ENCODE data around the gene RDM1.

RDM1 gene

DNA sequence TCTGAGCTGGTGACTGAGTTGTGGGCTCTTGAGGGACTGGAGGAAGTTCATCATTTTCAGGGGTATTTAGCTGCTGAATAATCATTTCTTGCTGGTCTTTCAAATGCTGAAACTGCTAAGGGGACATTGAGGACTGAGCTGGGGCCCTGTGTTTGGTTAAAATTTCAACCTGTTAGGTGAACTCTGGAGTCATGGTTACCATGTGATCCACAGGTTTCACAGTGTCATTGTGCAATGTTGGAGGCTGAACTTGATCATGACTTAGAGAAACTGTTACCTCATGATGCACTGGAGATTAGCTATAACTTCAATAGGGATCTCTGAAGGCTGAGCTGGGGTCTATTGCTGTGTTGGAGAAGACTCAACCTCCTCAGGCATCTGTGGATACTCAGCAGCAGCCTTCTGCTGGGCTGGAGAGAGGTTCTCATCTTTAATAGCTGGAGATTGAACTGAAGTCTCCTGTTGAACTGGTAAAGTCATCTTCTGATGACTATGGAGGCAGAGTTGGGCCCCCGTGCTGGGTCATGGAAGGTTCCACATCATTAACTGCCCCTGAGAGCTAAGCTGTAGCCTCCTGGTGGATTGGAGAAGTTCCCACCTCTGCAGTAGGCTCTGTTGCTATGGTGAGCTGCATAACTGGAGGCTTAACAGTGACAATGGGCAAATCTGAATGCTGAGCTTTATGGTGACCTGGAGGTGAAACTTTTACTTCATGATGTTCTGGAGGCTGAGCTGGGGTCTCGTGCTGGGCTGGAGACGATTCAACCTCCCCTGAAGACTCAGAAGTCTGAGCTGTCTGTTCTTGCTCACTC, 15.2 kb downstream of the RDM1 start:
- Mint-ChIP-seq H3K4me3 (no peak overlapping the region), H3K36me3 (ENCODE audit: low read depth) (peaks cover 1% of the 10 kb centered on the region), H3K27ac (no peak overlapping the region), H3K27me3 (no peaks in the 10 kb centered on the region), H3K9me3 (no peaks in the 10 kb centered on the region), H3K4me1 (peaks cover 53% of the 10 kb centered on the region)
- no peak for DNase-seq
- ATAC-seq, result no peak

DNA sequence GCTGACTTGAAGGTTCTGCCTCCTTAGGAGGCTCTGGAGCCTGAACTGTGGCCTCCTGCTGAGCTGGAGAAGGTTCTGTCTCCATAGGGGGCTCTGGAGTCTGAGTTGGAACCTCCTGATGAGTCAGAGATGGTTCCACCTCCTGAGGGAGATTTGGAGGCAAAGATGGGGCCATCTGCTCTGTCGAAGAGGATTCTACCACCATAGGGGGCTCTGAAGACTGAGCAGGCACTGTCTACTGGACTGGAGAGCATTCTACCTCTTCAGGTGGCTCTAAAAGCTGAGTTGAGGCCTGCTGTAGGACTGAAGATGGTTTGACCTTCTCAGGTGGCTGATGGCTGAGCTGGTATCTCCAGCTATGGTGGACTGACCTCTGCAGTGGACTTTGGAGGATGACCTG, 16.2 kb downstream of the RDM1 start:
- H3K27ac Mint-ChIP-seq, result no peak overlapping the region
- peaks cover 1% of the 10 kb centered on the region for H3K36me3 Mint-ChIP-seq (ENCODE audit: low read depth)
- no peak for DNase-seq
- H3K4me1 Mint-ChIP-seq, result peaks cover 44% of the 10 kb centered on the region
- H3K4me3 Mint-ChIP-seq, result no peak overlapping the region
- no peak for ATAC-seq
- no peaks in the 10 kb centered on the region for H3K27me3 Mint-ChIP-seq
- H3K9me3 Mint-ChIP-seq, result no peaks in the 10 kb centered on the region

DNA sequence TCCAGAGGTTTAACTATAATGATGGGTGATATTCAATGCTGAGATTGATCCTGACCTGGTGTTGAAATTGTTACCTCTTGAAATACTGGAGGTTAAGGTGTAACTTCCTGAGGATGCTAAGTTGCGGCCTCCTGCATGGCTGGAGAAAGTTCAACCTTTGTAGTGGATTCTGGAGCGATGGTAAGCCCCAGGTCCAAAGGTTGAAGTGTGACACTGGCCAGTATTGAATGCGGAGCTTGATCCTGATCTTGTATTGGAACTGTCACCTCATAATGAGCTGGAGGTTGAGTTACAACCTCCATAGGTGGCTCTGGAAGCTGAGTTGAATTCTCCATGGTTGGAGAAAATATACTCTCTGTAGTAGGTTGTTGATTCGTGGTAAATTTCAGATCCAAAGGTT, 17.0 kb downstream of the RDM1 start:
- Mint-ChIP-seq H3K36me3 (ENCODE audit: low read depth) (peaks cover 1% of the 10 kb centered on the region), H3K4me3 (no peak overlapping the region), H3K27me3 (no peaks in the 10 kb centered on the region), H3K9me3 (no peaks in the 10 kb centered on the region), H3K4me1 (peaks cover 46% of the 10 kb centered on the region), H3K27ac (peak overlapping the region; percentile 38)
- DNase-seq (no peak), ATAC-seq (no peak)

DNA sequence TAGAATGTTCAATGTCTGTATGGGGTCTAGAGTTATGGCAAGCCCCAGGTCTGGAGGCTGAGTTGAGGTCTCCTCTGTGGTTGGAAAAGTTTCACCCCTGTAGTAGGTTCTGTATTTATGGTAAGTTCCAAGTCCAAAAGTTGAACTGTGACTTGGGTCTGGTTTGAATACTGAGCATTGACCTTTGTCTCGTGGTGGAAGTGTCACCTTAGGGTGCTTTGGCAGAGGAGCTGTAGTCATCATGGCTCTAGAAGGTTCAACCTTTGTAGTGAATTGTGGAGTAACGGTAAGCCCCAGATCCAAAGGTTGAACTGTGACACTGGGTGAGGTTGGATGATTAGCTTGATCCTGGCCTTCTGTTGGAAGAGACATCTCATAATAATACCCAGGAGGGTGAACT, 17.6 kb downstream of the RDM1 start:
- H3K27me3 Mint-ChIP-seq, result no peaks in the 10 kb centered on the region
- no peaks in the 10 kb centered on the region for H3K9me3 Mint-ChIP-seq
- no peak overlapping the region for H3K4me3 Mint-ChIP-seq
- peaks cover 1% of the 10 kb centered on the region for H3K36me3 Mint-ChIP-seq (ENCODE audit: low read depth)
- peaks cover 43% of the 10 kb centered on the region for H3K4me1 Mint-ChIP-seq
- DNase-seq (no peak), ATAC-seq (peak; percentile 89)
- peak overlapping the region; percentile 38 for H3K27ac Mint-ChIP-seq

DNA sequence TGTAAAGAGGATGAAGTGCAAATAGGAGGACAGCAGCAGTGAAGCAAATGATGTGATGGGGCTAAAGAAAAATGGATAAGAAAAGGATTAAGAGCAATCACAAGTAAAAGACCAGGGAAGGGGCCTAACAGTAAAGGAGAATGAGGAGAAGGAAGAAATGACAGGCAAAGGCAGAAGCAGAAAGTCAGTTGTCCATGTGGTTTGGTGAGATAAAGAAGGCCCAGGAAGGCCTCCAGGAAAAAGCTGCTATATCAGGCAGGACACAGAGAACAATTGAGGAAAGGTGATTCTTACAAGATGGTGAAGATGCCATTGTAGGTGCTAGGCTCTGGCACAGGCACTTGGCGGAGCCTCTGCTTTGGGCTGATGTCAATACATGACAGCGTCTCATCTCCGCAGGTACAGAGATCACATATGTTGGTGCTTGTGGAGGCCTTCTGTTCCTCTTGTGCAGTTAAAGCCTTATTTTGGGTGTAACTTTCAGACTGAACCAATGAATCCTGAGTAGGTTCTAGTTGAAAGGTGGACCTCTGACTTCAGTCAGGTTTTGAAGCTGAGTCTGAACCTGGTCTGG, 18.1 kb downstream of the RDM1 start:
- no peaks in the 10 kb centered on the region for H3K27me3 Mint-ChIP-seq
- no peak for ATAC-seq
- no peak for DNase-seq
- H3K27ac Mint-ChIP-seq, result peak overlapping the region; percentile 38
- peaks cover 43% of the 10 kb centered on the region for H3K4me1 Mint-ChIP-seq
- peaks cover 1% of the 10 kb centered on the region for H3K36me3 Mint-ChIP-seq (ENCODE audit: low read depth)
- H3K4me3 Mint-ChIP-seq, result no peak overlapping the region
- no peaks in the 10 kb centered on the region for H3K9me3 Mint-ChIP-seq

DNA sequence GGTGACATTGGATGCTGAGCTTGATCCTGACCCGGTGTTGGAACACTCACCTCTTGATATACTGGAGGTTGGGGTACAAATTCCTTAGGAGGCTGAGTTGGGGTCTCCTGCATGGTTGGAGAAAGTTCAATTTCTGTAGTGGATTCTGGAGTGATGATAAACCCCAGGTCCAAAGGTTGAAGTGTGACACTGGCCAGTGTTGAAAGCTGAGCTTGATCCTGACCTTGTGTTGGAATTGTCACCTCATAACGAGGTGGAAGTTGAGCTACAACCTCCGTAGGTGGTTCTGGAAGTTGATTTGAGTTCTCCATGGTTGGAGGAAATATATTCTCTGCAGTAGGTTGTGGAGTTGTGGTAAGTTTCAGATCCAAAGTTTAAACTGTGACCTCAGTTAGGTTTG, 21.2 kb downstream of the RDM1 start:
- DNase-seq, result no peak
- Mint-ChIP-seq H3K27me3 (no peaks in the 10 kb centered on the region), H3K9me3 (no peaks in the 10 kb centered on the region), H3K4me1 (peaks cover 31% of the 10 kb centered on the region), H3K36me3 (ENCODE audit: low read depth) (peaks cover 1% of the 10 kb centered on the region), H3K27ac (no peak overlapping the region), H3K4me3 (no peak overlapping the region)
- no peak for ATAC-seq

DNA sequence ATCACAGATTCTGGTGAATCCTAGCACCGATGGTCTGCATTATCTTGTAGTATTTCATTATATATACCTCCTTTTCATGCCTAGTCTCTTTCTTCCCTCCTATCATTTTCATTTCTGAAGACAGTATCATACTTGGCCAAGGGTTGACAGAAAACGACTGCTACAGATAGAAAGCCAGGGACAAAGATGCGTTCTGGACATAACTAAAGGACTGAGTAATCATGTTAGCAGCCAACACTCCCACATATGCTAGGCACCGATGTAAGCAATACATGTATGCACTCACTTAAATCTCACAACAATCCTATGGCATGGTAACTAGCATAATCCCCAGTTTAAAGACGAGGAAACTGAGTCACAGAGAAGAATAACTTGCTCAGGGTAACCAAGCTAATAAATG, 22.9 kb downstream of the RDM1 start:
- Mint-ChIP-seq H3K4me1 (peaks cover 21% of the 10 kb centered on the region), H3K27ac (no peak overlapping the region), H3K27me3 (no peaks in the 10 kb centered on the region), H3K4me3 (no peak overlapping the region), H3K36me3 (ENCODE audit: low read depth) (peaks cover 1% of the 10 kb centered on the region), H3K9me3 (no peaks in the 10 kb centered on the region)
- no peak for ATAC-seq
- DNase-seq, result no peak

DNA sequence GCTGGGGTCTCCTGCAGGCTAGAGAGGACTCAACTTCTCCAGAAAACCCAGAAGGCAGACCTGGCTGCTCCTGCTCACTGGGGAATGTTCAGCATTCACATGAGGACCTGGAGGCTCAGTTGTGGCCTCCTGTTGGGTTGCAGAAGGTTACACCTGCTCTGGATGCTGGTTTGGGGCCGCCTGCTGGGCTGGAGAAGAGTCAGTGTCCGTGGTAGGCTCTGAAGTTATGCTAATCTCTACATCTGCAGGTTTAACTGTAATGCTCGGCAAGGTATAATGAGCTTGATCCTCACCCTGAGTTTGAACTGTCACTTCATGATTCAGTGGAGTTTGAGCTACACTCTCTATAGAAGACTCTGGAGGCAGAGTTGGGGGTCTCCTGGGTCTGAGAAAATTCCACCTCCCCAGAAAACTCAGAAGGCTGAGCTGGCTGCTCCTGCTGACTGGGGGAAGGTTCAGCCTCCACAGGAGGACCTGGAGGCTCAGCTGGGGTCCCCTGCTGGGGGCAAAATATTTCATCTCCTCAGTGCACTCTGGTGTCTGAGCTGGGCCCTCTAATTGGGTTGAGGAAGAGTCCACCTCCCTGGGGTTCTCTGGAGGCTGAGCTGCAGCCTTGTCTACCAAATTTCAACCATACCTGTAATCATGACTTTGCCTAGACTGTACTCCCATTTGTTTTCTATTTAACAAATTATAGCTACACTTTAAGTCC, 23.5 kb downstream of the RDM1 start:
- DNase-seq, result no peak
- ATAC-seq, result no peak
- H3K4me3 Mint-ChIP-seq, result no peak overlapping the region
- H3K27ac Mint-ChIP-seq, result no peak overlapping the region
- no peaks in the 10 kb centered on the region for H3K27me3 Mint-ChIP-seq
- H3K36me3 Mint-ChIP-seq (ENCODE audit: low read depth), result peaks cover 1% of the 10 kb centered on the region
- peaks cover 16% of the 10 kb centered on the region for H3K4me1 Mint-ChIP-seq
- no peaks in the 10 kb centered on the region for H3K9me3 Mint-ChIP-seq

DNA sequence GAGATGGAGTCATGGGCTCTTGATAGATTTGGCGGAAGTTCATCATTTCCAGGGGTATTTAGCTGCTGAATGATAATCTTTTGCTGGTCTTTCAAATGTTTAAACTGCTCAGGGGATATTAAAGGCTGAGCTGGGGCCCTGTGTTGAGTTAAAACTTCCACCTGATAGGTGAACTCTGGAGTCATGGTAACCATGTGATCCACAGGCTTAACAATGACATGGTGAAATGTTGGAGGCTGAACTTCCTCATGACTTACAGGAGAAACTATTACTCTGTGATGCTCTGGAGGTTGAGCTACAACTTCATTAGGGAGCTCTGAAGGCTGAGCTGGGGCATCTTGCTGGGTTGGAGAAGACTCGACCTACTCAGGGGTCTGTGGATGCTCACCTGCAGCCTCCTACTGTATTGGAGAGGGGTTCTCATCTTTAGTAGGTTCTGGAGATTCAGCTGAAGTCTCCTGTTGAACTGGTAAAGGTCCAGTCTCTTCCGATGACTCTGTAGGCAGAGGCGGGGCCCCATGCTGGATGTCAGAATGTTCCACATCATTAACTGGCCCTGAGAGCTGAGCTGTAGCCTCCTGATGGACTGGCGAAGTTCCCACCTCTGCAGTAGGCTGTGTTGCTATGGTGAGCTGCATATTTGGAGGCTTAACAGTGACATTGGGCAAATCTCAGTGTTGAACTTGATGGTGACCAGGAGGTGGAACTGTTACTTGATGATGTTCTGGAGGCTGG, 24.2 kb downstream of the RDM1 start:
- DNase-seq (no peak), ATAC-seq (no peak)
- peaks cover 18% of the 10 kb centered on the region for H3K4me1 Mint-ChIP-seq
- H3K4me3 Mint-ChIP-seq, result no peak overlapping the region
- no peaks in the 10 kb centered on the region for H3K36me3 Mint-ChIP-seq (ENCODE audit: low read depth)
- no peaks in the 10 kb centered on the region for H3K9me3 Mint-ChIP-seq
- H3K27me3 Mint-ChIP-seq, result no peaks in the 10 kb centered on the region
- no peak overlapping the region for H3K27ac Mint-ChIP-seq

DNA sequence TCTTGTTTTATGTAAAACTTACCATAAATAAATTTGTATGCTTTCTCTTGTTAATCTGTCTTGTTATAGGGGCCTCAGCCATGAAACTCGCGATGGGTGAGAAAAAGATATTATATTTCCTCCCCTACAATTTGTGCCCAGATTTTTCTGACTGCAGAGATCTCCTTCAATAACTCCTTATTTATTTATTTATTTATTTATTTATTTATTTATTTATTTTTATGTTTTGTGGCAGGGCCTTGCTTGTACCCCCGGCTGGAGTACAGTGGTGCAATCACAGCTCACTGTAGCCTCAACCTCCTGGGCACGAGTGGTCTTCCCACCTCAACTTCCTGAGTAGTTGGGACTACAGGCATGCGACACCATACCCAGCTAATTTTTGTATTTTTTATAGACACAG, 27.1 kb downstream of the RDM1 start:
- Mint-ChIP-seq H3K36me3 (ENCODE audit: low read depth) (no peaks in the 10 kb centered on the region), H3K27ac (no peak overlapping the region), H3K4me1 (peaks cover 42% of the 10 kb centered on the region), H3K27me3 (no peaks in the 10 kb centered on the region), H3K9me3 (no peaks in the 10 kb centered on the region), H3K4me3 (no peak overlapping the region)
- DNase-seq, result no peak
- no peak for ATAC-seq

DNA sequence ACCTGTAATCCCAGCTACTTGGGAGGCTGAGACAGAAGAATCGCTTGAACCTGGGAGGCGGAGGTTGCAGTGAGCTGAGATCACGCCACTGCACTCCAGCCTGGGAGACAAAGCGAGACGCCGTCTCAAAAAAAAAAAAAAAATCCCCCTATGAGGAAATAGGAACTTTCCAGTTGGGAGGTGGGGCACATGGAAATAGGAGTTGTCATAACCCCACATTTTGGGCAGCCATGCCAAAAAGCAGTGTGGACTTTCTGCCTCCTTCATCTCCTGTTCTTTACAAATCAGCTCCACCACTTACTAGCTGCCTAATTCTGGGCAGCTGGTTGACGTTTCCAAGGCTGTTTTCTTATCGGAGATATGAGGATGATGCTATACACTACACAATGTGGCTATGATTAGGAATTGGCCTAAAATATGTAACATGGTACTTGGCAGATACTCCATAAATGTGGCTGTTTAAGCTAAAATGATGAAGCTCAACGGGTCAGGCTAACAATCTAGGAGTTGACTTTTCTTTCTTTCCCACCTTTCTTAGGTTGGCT, 28.9 kb downstream of the RDM1 start:
- no peaks in the 10 kb centered on the region for H3K27me3 Mint-ChIP-seq
- no peaks in the 10 kb centered on the region for H3K36me3 Mint-ChIP-seq (ENCODE audit: low read depth)
- H3K4me3 Mint-ChIP-seq, result peak overlapping the region; percentile 74
- no peak for ATAC-seq
- H3K9me3 Mint-ChIP-seq, result no peaks in the 10 kb centered on the region
- peaks cover 57% of the 10 kb centered on the region for H3K4me1 Mint-ChIP-seq
- H3K27ac Mint-ChIP-seq, result no peak overlapping the region
- DNase-seq, result no peak

DNA sequence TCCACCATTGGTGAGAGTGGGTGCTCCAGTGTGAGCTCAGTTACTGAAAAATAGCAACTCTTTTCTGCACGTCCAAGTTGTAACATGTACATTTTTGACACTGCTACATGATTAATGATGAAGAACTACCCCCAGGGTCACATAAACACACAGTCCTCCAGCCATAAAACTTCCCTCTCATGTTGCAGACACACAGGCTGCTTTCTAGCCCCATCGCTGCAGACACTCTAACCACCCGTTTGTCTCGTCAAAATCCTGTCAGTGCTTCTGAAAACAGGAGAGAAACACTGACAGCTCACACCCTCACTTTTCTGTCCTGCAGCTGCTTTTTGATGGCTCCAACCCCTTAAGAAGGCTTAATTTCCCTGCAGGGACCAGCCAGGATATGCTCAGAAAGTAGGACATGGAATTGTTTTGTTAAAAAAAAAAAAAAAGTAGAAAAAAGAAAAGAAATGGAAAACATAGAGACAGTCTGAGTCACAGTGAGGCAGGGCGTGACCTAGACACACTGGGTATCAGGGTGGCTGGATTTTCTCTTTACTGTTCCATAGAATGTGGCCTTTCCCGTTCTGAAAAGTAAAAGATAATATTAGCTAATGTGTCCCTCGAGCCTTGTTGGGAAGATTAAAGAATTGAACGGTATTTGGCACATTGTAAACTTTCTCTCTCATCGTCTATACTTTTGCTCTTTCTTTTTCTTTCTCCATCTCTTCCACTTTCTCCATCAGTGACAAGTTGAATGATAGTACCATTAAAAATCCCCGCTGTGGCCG, 29.7 kb downstream of the RDM1 start:
- peaks cover 65% of the 10 kb centered on the region for H3K4me1 Mint-ChIP-seq
- H3K9me3 Mint-ChIP-seq, result no peaks in the 10 kb centered on the region
- peak overlapping the region; percentile 74 for H3K4me3 Mint-ChIP-seq

DNA sequence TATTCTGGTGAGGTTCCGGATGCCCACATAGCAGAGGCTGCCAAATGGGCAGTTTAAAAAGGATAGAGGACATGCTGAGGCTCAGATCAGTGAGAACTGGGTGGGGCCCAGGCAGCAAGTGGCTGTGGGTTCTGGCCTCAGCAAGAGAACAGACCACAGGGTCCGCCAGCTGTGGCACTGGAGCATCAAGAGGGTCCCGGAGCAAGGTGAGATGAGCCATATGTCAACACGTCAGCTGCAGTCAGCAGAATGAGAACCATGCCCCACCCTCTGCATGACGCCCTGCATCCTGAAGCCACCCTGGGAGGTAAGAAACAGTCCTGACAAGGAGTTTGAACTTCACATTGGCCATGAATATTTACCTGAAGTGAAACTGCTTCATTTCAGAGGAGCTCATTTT, 30.3 kb downstream of the RDM1 start:
- ATAC-seq (no peak), DNase-seq (peak; percentile 38)
- Mint-ChIP-seq H3K4me3 (peak overlapping the region; percentile 74), H3K4me1 (peaks cover 71% of the 10 kb centered on the region), H3K9me3 (no peaks in the 10 kb centered on the region), H3K36me3 (ENCODE audit: low read depth) (no peaks in the 10 kb centered on the region), H3K27me3 (no peaks in the 10 kb centered on the region), H3K27ac (peak overlapping the region; percentile 93)

More for the DNA sequence above, 29.7 kb downstream of the RDM1 start:
- Mint-ChIP-seq H3K27ac (peak overlapping the region; percentile 93), H3K36me3 (ENCODE audit: low read depth) (no peaks in the 10 kb centered on the region), H3K27me3 (no peaks in the 10 kb centered on the region)
- DNase-seq (no peak), ATAC-seq (no peak)
